Heart left ventricle (tissue), 13 donors: ENCODE data around the gene PIP4K2C.

Experiments
- POLR2A ChIP-seq, 2 donors: fragments of 450-650 bp; IDR thresholded peaks; one replicate each; pipeline ENCODE4 v1.6.1; 2017; ENCODE audit warnings: antibody characterized with exemption in 2 of 2, mild to moderate bottlenecking in 2 of 2, moderate library complexity in 2 of 2
- TF ChIP-seq, protein P1 (sequence below), 12 donors: fragments of 200-600 bp; sonication (generic) in 4 of 12; IDR thresholded peaks; one replicate each; pipeline versions ENCODE4 v1.5.0 to v1.8.0; 2018 to 2022; ENCODE audit warnings: antibody characterized with exemption in 12 of 12, mild to moderate bottlenecking in 5 of 12
- donor health status: ischemic (EF 13 %, LVEDD 7.1; RV severe dilation, severe dysfunction).
- donor health status: DM: no; HTN: yes; CAD: no.
- donor health status: DM: no; HTN: no; CAD: no.
- donor health status: ischemic (EF 25% LVEDD 6.9; RV normal size, moderate dysfunction).
- donor health status: ischemic (EF 25% LVEDD 5.7; RV mildly dilated, moderate dysfunction).
- donor health status: ischemic (EF 35%, LVEDD 5.7; RV mildly dilated, moderate dysfunction).
- donor health status: nonischemic (EF 11% LVEDD 7.7; RV severe dilation, severe dysfunction).
- donor health status: DM: yes; HTN: yes; CAD: no.
- donor health status: PGD.
- donor health status: ischemic (EF 29% LVEDD 5.4; RV normal size, mild dysfunction).
- donor health status: nonischemic (EF 23%, LVEDD 6.1; RV moderate dilation, normal function).

GRCh38 chr12:57550641-57551549, 40.1 kb upstream of the PIP4K2C start:
- TF ChIP-seq POLR2A (IDR thresholded peaks at IDR 0.05): no peak
- TF ChIP-seq, protein P1, sequence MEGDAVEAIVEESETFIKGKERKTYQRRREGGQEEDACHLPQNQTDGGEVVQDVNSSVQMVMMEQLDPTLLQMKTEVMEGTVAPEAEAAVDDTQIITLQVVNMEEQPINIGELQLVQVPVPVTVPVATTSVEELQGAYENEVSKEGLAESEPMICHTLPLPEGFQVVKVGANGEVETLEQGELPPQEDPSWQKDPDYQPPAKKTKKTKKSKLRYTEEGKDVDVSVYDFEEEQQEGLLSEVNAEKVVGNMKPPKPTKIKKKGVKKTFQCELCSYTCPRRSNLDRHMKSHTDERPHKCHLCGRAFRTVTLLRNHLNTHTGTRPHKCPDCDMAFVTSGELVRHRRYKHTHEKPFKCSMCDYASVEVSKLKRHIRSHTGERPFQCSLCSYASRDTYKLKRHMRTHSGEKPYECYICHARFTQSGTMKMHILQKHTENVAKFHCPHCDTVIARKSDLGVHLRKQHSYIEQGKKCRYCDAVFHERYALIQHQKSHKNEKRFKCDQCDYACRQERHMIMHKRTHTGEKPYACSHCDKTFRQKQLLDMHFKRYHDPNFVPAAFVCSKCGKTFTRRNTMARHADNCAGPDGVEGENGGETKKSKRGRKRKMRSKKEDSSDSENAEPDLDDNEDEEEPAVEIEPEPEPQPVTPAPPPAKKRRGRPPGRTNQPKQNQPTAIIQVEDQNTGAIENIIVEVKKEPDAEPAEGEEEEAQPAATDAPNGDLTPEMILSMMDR (IDR thresholded peaks at IDR 0.05): no peak
